Gastroesophageal sphincter (tissue), 4 donors: ENCODE data around the gene PGPEP1. TPM values are rescaled to one million over a fixed set of nuclear protein-coding genes. Genes with fewer than 3 reads are reported as not detected.

Experiments used
- ATAC-seq: fragments of 150-250 bp; one replicate; pipeline ENCODE4 v1.9.1; 2016; ENCODE audit warnings: mild to moderate bottlenecking, moderate library complexity
- H3K27ac ChIP-seq, 4 donors: fragments of 200-600 bp; sonication (generic) in 3 of 4; 1 replicate in 3 of 4; 2 replicates in 1 of 4; pipeline ENCODE4 v1.5.1; 2016 to 2019
- H3K27me3 ChIP-seq: fragments of 200-600 bp; sonication (generic); one replicate; pipeline ENCODE4 v1.5.1; 2019
- H3K36me3 ChIP-seq, 2 donors: fragments of 200-600 bp; sonication (generic); one replicate each; pipeline ENCODE4 v1.5.1; 2019; ENCODE audit warnings: control low read depth in 1 of 2
- H3K4me1 ChIP-seq, 3 donors: fragments of 200-600 bp; sonication (generic); 1 replicate in 2 of 3; 2 replicates in 1 of 3; pipeline ENCODE4 v1.5.1; 2016 to 2019; ENCODE audit warnings: control low read depth in 2 of 3
- H3K4me3 ChIP-seq, 2 donors: fragments of 200-600 bp; sonication (generic); one replicate each; pipeline ENCODE4 v1.5.1; 2019; ENCODE audit warnings: mild to moderate bottlenecking in 1 of 2, moderate library complexity in 1 of 2
- H3K9me3 ChIP-seq, 3 donors: fragments of 200-600 bp; sonication (generic); one replicate each; pipeline ENCODE4 v1.5.1; 2017 to 2019; ENCODE audit warnings: control low read depth in 2 of 3
- EP300 ChIP-seq: sonication (generic); formaldehyde crosslinking; IDR thresholded peaks from one replicate; pipeline ENCODE4 v1.6.1; 2017; ENCODE audit warnings: antibody characterized with exemption, mild to moderate bottlenecking
- POLR2A ChIP-seq, 2 donors: fragments of 450-650 bp; IDR thresholded peaks; one replicate each; pipeline ENCODE4 v1.6.1; 2017; ENCODE audit warnings: antibody characterized with exemption in 2 of 2, mild to moderate bottlenecking in 2 of 2, moderate library complexity in 1 of 2
- POLR2AphosphoS5 ChIP-seq: sonication (generic); formaldehyde crosslinking; IDR thresholded peaks from one replicate; pipeline ENCODE4 v1.6.1; 2017; ENCODE audit warnings: antibody characterized with exemption
- WGBS, 2 donors: methylation state at CpG; one replicate each; pipeline ENCODE4 v1.1.5; 2018; ENCODE audit warnings: low coverage in 1 of 2; 5-methylcytosine and 5-hydroxymethylcytosine counted together
- total RNA-seq, 4 donors: library from RNA; depleted of rRNA; stranded (reverse); fragments of >200 nt; gene quantifications; one replicate each; pipeline ENCODE4 v1.1.0, GENCODE V29; 2016
- TF ChIP-seq, protein P1 (sequence below), 4 experiments: fragments of 200-600 bp in 2 of 4; fragments of 450-650 bp in 2 of 4; sonication (generic) in 1 of 4; IDR thresholded peaks; one replicate each; pipeline ENCODE4 v1.5.1; 2017 to 2019; ENCODE audit warnings: antibody characterized with exemption in 4 of 4, mild to moderate bottlenecking in 2 of 4, moderate library complexity in 2 of 4

The PGPEP1 gene
- total RNA-seq, 4 donors from 2014 or later: 15.0 to 38.2 (median 23.1) TPM

DNA sequence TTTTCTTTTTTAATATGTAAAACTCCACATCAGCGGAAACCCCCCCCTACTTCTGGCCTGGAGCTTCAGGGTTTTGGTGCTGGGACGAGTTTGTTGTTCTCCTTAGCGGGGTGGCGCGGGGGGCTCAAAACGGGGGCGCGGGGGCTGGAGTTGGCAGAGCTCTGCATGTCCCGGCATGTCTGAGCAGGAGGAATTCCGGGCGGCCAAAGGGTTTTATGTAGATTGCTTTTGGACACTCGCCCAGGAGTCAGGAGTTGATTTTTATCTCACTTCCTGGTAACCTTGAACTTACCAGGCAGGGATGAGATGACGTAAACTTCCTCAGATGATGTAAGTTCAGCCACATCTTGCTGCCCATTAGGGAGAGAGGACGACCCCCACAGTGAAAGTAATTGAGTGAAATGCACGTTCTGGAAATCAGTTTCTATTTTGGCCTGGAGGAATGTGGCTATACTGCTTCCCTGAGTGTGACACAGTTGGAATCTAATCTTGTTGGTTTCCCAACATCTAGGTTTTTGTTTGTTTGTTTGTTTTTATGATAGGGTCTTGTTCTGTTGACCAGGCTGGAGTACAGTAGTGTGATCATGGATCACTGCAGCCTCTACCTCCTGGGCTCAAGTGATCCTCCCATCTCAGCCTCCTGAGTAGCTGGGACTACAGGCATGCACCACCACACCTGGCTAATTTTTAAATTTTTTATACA, 24.6 kb downstream of the PGPEP1 start:
- H3K4me3 ChIP-seq: no peak overlapping the region
- TF ChIP-seq, protein P1, sequence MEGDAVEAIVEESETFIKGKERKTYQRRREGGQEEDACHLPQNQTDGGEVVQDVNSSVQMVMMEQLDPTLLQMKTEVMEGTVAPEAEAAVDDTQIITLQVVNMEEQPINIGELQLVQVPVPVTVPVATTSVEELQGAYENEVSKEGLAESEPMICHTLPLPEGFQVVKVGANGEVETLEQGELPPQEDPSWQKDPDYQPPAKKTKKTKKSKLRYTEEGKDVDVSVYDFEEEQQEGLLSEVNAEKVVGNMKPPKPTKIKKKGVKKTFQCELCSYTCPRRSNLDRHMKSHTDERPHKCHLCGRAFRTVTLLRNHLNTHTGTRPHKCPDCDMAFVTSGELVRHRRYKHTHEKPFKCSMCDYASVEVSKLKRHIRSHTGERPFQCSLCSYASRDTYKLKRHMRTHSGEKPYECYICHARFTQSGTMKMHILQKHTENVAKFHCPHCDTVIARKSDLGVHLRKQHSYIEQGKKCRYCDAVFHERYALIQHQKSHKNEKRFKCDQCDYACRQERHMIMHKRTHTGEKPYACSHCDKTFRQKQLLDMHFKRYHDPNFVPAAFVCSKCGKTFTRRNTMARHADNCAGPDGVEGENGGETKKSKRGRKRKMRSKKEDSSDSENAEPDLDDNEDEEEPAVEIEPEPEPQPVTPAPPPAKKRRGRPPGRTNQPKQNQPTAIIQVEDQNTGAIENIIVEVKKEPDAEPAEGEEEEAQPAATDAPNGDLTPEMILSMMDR (IDR thresholded peaks at IDR 0.05): no peak
- TF ChIP-seq EP300: no peak
- peak; percentile 52 for TF ChIP-seq POLR2AphosphoS5
- no peak for TF ChIP-seq POLR2A (IDR thresholded peaks at IDR 0.05)
- 10 to 16% methylated on average over 2 to 3 of the region's 15 CpGs for WGBS, 2 donors

DNA sequence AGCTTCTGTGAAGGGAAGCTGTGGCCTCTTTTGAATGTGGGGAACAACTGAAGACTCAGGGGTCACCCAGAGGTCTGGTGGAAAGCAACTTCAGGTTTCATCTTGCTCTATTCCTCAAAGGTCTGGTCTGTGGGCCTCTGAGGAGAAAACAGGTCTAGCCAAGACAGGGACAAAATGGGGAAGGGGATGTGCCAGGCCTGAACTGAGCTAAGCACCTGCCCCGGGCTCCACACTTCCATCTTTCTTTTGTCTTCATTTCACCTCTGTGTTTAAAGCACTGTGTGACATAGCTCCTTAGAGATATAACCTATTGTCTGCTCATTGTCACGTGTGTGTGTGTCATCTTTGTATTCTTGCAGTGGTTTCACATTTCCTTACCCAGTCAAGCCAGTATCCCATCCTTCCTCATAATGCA, 25.6 kb downstream of the PGPEP1 start:
- 76 to 100% methylated on average over 1 to 2 of the region's 2 CpGs for WGBS, 2 donors
- H3K4me3 ChIP-seq: no peak overlapping the region
- no peak for TF ChIP-seq EP300
- no peak for TF ChIP-seq POLR2A (IDR thresholded peaks at IDR 0.05)
- no peak for TF ChIP-seq POLR2AphosphoS5
- TF ChIP-seq, protein P1 (IDR thresholded peaks at IDR 0.05): no peak
- H3K36me3 ChIP-seq: peaks cover 0 to 38% of the 10 kb centered on the region in 2 donors
- no peaks in the 10 kb centered on the region for H3K9me3 ChIP-seq
- H3K27ac ChIP-seq: peak overlapping the region in 2 of 4 donors; percentile 61 to 76
- H3K27me3 ChIP-seq: no peaks in the 10 kb centered on the region
- H3K4me1 ChIP-seq: peaks cover 0 to 20% (median 5%) of the 10 kb centered on the region in 3 donors
- ATAC-seq: no peak

More for the DNA sequence above, 24.6 kb downstream of the PGPEP1 start:
- no peaks in the 10 kb centered on the region for H3K27me3 ChIP-seq
- H3K27ac ChIP-seq: peak overlapping the region in 3 of 4 donors; percentile 61 to 76 (median 65)
- H3K9me3 ChIP-seq: no peaks in the 10 kb centered on the region
- peaks cover 0 to 20% (median 5%) of the 10 kb centered on the region in 3 donors for H3K4me1 ChIP-seq
- ATAC-seq: peak; percentile 62
- peaks cover 0 to 49% of the 10 kb centered on the region in 2 donors for H3K36me3 ChIP-seq

DNA sequence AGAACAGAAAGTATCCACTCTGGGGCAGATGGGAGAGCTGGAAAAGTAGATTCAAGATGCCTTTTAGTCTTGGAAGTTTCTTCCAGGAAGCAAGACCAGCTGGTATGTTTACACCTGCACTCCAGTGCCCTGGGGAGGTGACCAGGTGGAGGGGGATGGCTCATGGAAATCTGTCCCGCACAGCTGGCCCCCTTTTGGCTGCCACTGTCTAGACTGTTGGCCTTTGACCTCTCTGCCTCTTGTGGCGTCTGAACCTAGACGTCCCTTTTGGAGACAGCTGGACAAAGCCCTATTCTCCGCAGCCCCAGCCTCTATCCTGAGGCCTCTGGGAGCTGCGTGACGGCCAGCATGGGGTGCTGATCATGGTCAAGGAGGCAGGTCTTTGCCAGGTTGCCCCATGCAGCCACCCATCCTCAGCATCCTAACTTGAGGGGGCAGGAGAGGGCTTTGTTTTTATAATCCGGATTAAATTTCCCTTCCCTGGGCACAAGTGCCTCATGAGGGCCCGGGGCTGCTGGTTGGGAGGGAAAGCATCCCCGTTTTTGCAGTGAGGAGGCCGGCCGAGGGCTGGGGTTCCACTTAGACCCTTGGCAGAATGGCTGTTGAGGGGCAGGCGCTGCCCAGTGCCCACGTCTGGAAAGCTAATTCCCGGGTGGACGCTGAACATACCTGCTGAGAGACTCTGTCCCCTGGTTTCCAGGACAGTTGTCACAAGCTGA, 28.3 kb downstream of the PGPEP1 start:
- Histone ChIP-seq H3K4me3 (no peak overlapping the region), H3K9me3 (no peaks in the 10 kb centered on the region), H3K27me3 (no peaks in the 10 kb centered on the region), H3K4me1 (peaks cover 0 to 29% (median 6%) of the 10 kb centered on the region in 3 donors), H3K36me3 (peaks cover 0 to 13% of the 10 kb centered on the region in 2 donors), H3K27ac (no peak overlapping the region)
- ATAC-seq: no peak
- 75% methylated on average over 1 of the region's 15 CpGs; no CpG with 5 or more reads in 1 of the 2 donors for WGBS, 2 donors
- no peak for TF ChIP-seq POLR2A (IDR thresholded peaks at IDR 0.05)
- TF ChIP-seq POLR2AphosphoS5: no peak
- TF ChIP-seq, protein P1 (IDR thresholded peaks at IDR 0.05): no peak
- no peak for TF ChIP-seq EP300

DNA sequence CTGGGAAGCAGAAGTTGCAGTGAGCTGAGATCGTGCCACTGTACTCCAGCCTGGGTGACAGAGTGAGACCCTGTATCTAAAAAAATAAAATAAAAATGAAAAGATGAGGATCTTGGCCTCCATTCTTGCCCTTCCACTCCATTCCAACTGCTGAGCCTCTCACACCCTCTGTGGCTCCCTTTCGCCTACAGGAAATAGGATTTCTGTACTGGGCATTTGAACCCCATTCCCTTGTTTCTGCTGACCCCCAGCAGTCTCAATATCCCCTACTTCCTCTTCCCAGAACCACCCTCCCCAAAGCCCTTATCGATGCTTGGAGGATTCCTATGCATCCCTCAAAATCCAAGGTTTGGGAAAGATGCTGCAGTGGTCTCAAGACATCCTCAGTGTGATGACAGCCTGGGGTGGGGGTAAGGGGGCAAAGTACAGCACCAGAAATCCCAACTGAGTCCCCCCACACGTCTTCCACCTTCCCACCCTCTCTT, 33.1 kb downstream of the PGPEP1 start:
- no peaks in the 10 kb centered on the region for H3K9me3 ChIP-seq
- peak overlapping the region in 3 of 4 donors; percentile 69 to 80 (median 78) for H3K27ac ChIP-seq
- no peak overlapping the region for H3K4me3 ChIP-seq
- peaks cover 0 to 6% of the 10 kb centered on the region in 2 donors for H3K36me3 ChIP-seq
- TF ChIP-seq POLR2AphosphoS5: no peak
- no peak for TF ChIP-seq POLR2A (IDR thresholded peaks at IDR 0.05)
- TF ChIP-seq, protein P1 (IDR thresholded peaks at IDR 0.05): no peak
- TF ChIP-seq EP300: no peak
- H3K4me1 ChIP-seq: peaks cover 0 to 27% (median 16%) of the 10 kb centered on the region in 3 donors
- ATAC-seq: no peak
- H3K27me3 ChIP-seq: no peaks in the 10 kb centered on the region
- 58 to 62% methylated on average over 4 of the region's 4 CpGs for WGBS, 2 donors
